ENCODE data around the gene ADGRL1. TPM values are rescaled to one million over a fixed set of nuclear protein-coding genes. Genes with fewer than 3 reads are reported as not detected.

Gene ADGRL1
- total and polyA plus RNA-seq, 2 donors (not counting 3 experiments of a cell fraction or from before 2014, with no cell fraction given), result 7.3 to 8.3 TPM

DNA sequence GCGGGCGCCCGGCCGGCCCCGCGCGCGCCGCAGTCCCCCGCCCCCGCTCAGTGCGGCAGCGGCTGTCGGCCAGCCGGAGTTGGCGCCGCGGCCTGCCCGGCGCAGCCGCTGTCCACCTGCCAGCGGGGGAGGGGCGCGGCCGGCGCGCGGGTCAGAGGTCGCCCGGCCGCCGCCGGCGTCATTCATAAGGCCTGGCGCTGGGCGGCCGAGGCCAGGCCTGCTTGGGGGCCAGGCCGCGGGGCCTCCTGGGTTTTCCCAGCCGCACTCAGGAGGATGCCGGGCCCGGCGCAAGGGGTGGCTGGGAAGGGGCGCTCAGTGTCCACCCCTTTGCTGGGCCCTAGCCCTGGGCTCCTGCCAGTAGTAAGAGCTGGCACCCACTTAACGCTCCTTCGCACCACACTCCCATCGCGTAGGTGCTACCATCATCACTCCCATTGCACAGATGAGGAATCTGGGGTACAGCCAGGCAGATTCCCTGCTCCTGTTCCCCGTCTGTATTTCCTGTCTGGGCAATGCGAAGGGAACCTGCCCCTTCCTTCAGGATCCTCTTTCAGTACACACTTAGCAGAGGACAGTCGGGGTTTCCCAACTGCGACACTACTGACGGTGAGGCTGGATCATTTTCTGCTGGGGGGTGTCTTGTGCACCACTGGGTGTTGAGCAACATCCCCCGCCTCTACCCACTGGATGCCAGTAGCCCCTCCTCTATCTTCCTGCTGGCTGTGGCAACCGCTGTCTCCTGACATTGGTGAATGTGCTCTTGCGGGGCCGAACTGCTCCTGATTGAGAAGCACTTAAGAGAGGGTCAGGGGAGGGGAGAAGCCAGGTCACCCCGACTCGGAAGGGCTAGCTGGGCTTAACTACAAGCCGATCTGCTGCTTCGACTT lies 87.6 kb downstream of the ADGRL1 start:
- TSS peak; percentile 68 for BruUV-seq (replicated peaks)
- Histone ChIP-seq H3K4me1 (ENCODE audit: control insufficient read depth, extremely low read depth, insufficient read depth, low read length) (peaks cover 18% of the 10 kb centered on the region), H3K4me2 (ENCODE audit: insufficient read depth, low read length) (peak overlapping the region; percentile 78), H3K27ac (ENCODE audit: insufficient read depth, low read depth, low read length) (peak overlapping the region; percentile 94), H3K4me3 (replicated peaks in 1 of 3; ENCODE audit: insufficient read depth in 1 of 3, low read depth in 1 of 3, low read length in 3 of 3) (peak overlapping the region in 2 of 3 experiments; percentile 39 to 45), H3K36me3 (ENCODE audit: control insufficient read depth in 2 of 2, extremely low read depth in 1 of 2, insufficient read depth in 2 of 2, low read length in 2 of 2) (no peaks in the 10 kb centered on the region), H3K9ac (replicated peaks; ENCODE audit: extremely low read depth, insufficient read depth, low read length) (peak overlapping the region; percentile 82), H3K9me3 (replicated peaks; ENCODE audit: control insufficient read depth, insufficient read depth, low read length) (no peaks in the 10 kb centered on the region), H2AFZ (ENCODE audit: low read depth, low read length) (peak overlapping the region; percentile 53), H4K20me1 (replicated peaks; ENCODE audit: control insufficient read depth, extremely low read depth, insufficient read depth, low read length) (no peaks in the 10 kb centered on the region), H3K27me3 (ENCODE audit: control insufficient read depth in 2 of 2, insufficient read depth in 2 of 2, low read length in 2 of 2) (no peaks in the 10 kb centered on the region), H3K79me2 (ENCODE audit: control insufficient read depth, insufficient read depth, low read length) (peaks cover 24% of the 10 kb centered on the region), H3K9me1 (replicated peaks; ENCODE audit: control insufficient read depth, extremely low read depth, insufficient read depth, low read length) (no peaks in the 10 kb centered on the region)
- CTCF ChIA-PET, result interaction anchor here (0.7 to 2.1 kb wide), 3 partner anchors 18 to 30 kb away, joined by 3 to 10 read pairs (median 5); partner anchors contain the start of gene ASF1B
- intact Hi-C loops (cut with micrococcal nuclease), result loop anchor here (1.0 kb wide), 1 partner anchor 18 kb away; the partner anchor contains the start of gene ASF1B
- DNase-seq (ENCODE audit: low read depth, low spot score), result peak; percentile 62
- POLR2A ChIA-PET, result no interaction called here
- FAIRE-seq, result peak; percentile 77
- TF ChIP-seq POLR2A (IDR thresholded peaks at IDR 0.05; ENCODE audit: low read depth, low read length) (peak; percentile 78), POLR2AphosphoS5 (IDR thresholded peaks at IDR 0.05; ENCODE audit: insufficient read depth, low read depth, low read length) (peak; percentile 81)
- TF ChIP-seq, protein P1, sequence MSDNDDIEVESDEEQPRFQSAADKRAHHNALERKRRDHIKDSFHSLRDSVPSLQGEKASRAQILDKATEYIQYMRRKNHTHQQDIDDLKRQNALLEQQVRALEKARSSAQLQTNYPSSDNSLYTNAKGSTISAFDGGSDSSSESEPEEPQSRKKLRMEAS (IDR thresholded peaks at IDR 0.05; ENCODE audit: insufficient read depth, insufficient read length), result no peak
- dilution Hi-C loops (cut with MboI; ENCODE audit: extremely low pct_ligation_motif_present, low sequenced_read_pairs), result no loop called here

DNA sequence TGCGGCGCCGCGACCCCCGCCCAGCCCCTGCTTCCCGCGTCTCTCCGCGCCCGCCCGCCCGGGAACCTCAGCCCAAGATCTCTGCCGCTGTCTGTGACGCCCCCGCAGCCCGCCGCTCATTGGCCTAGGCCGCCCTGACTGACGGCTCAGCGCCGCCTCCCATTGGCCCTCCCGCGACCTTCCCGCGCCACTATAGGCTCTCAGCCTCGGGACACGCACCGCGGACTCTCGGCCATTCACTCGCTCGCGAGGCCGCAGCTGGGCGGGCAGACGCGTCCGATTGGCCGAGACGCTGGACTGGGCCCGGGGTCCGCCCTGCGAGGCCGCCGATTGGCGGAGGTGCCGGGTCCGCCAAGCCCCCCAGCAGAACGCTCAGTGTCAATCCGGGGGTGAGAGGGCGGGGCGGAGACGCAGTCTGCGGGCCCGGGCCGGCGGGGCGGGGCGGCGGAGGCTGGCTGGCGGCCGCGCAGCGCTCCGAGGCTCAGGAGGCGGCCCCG lies 88.3 kb downstream of the ADGRL1 start, which contains the start of gene PRKACA:
Gene PRKACA, minus strand, starts transcription at position 95 of the 497 bp plus-strand sequence. CDS start 215 bp downstream, outside the sequence.
- peak within 1 kb of the TSS; percentile 82 for H3K4me2 ChIP-seq (ENCODE audit: insufficient read depth, low read length)
- no peaks in the 10 kb centered on the region for H3K36me3 ChIP-seq (ENCODE audit: control insufficient read depth in 2 of 2, extremely low read depth in 1 of 2, insufficient read depth in 2 of 2, low read length in 2 of 2)
- peak within 1 kb of the TSS; percentile 82 for H3K9ac ChIP-seq (replicated peaks; ENCODE audit: extremely low read depth, insufficient read depth, low read length)
- FAIRE-seq (peak; percentile 99), DNase-seq (ENCODE audit: low read depth, low spot score) (peak; percentile 99)
- ChIA-PET POLR2A (no interaction called here), CTCF (interaction anchor here (0.7 to 2.1 kb wide), 3 partner anchors 19 to 31 kb away, joined by 3 to 10 read pairs (median 5); partner anchors contain the start of gene ASF1B)
- no peaks in the 10 kb centered on the region for H3K27me3 ChIP-seq (ENCODE audit: control insufficient read depth in 2 of 2, insufficient read depth in 2 of 2, low read length in 2 of 2)
- H4K20me1 ChIP-seq (replicated peaks; ENCODE audit: control insufficient read depth, extremely low read depth, insufficient read depth, low read length), result no peaks in the 10 kb centered on the region
- dilution Hi-C loops (cut with MboI; ENCODE audit: extremely low pct_ligation_motif_present, low sequenced_read_pairs) (no loop called here), intact Hi-C loops (cut with micrococcal nuclease) (loop anchor here (1.0 to 2.0 kb wide), 4 partner anchors 19 to 237 kb away; partner anchors contain the start of genes ASF1B and SAMD1)
- no peaks in the 10 kb centered on the region for H3K9me3 ChIP-seq (replicated peaks; ENCODE audit: control insufficient read depth, insufficient read depth, low read length)
- peak within 1 kb of the TSS; percentile 67 to 84 (median 80) for H3K4me3 ChIP-seq (replicated peaks in 1 of 3; ENCODE audit: insufficient read depth in 1 of 3, low read depth in 1 of 3, low read length in 3 of 3)
- peak within 1 kb of the TSS; percentile 53 for H2AFZ ChIP-seq (ENCODE audit: low read depth, low read length)
- H3K9me1 ChIP-seq (replicated peaks; ENCODE audit: control insufficient read depth, extremely low read depth, insufficient read depth, low read length), result no peaks in the 10 kb centered on the region
- H3K27ac ChIP-seq (ENCODE audit: insufficient read depth, low read depth, low read length), result peak within 1 kb of the TSS; percentile 94
- TF ChIP-seq EZH2 (IDR thresholded peaks at IDR 0.05; ENCODE audit: borderline replicate concordance, low read depth, low read length, severe bottlenecking), result peak; percentile 47
- TF ChIP-seq, protein P1 (IDR thresholded peaks at IDR 0.05; ENCODE audit: insufficient read depth, insufficient read length), result no peak
- peaks cover 25% of the 10 kb centered on the region for H3K4me1 ChIP-seq (ENCODE audit: control insufficient read depth, extremely low read depth, insufficient read depth, low read length)
- no TSS peak for BruUV-seq (replicated peaks)
- H3K79me2 ChIP-seq (ENCODE audit: control insufficient read depth, insufficient read depth, low read length), result peaks cover 27% of the 10 kb centered on the region
